GM12891 (cell line): ENCODE measurements around the gene GRIK2.

Experiments used
- POLR2A ChIP-seq: IDR thresholded peaks from 2 replicates; pipeline ENCODE4 v1.6.1; 2011; ENCODE audit warnings: low read depth, low read length, control low read depth
- POLR2AphosphoS5 ChIP-seq: IDR thresholded peaks from 2 replicates; pipeline ENCODE4 v1.6.1; 2011; ENCODE audit warnings: low read depth, low read length, control low read depth

- TF ChIP-seq POLR2AphosphoS5: no peak
- no peak for TF ChIP-seq POLR2A
Measured at GRCh38 chr6:101534386-101534785, 140.9 kb downstream of the GRIK2 start.
